T-helper 2 cell treated with Interferon-gamma antibody and Interleukin-4, amounts not matched to agents 5 μg/mL and 100 μg/mL, for 36 hours (primary cell): ENCODE measurements around the gene KRABD2.

ENCODE experiments used
- DNase-seq: peaks from one replicate; pipeline ENCODE4 v3.0.0; 2021; ENCODE audit warnings: low spot score
- H3K27ac Mint-ChIP-seq: one replicate; pipeline ENCODE4 v1.8.0; 2021; ENCODE audit warnings: mild to moderate bottlenecking, mixed read lengths
- H3K27me3 Mint-ChIP-seq: one replicate; pipeline ENCODE4 v1.8.0; 2021; ENCODE audit warnings: low read depth, mixed read lengths
- H3K36me3 Mint-ChIP-seq: one replicate; pipeline ENCODE4 v1.8.0; 2021; ENCODE audit warnings: low read depth, mixed read lengths
- H3K4me1 Mint-ChIP-seq: one replicate; pipeline ENCODE4 v1.8.0; 2021; ENCODE audit warnings: low read depth, mixed read lengths
- H3K4me3 Mint-ChIP-seq: one replicate; pipeline ENCODE4 v1.8.0; 2022; ENCODE audit warnings: mild to moderate bottlenecking, moderate library complexity, mixed read lengths
- H3K9me3 Mint-ChIP-seq: one replicate; pipeline ENCODE4 v1.8.0; 2021; ENCODE audit warnings: mixed read lengths

KRABD2 gene

GRCh38 chr17:8376271-8377067, at the start of gene KRABD2:
TSS of gene KRABD2 (minus strand) at chr17:8376704.
- peak; percentile 88 for DNase-seq
- H3K27ac Mint-ChIP-seq: peak within 1 kb of the TSS; percentile 79
- peaks cover 50% of the 10 kb centered on the region for H3K4me1 Mint-ChIP-seq
- no peaks in the 10 kb centered on the region for H3K9me3 Mint-ChIP-seq
- H3K36me3 Mint-ChIP-seq: peaks cover 55% of the 10 kb centered on the region
- no peaks in the 10 kb centered on the region for H3K27me3 Mint-ChIP-seq
- peak within 1 kb of the TSS; percentile 88 for H3K4me3 Mint-ChIP-seq

- Mint-ChIP-seq H3K27me3 (peaks cover 63% of the 10 kb centered on the region), H3K36me3 (no peaks in the 10 kb centered on the region)
Measured at GRCh38 chr17:8421571-8421970, 45.1 kb upstream of the KRABD2 start.

GRCh38 chr17:8420041-8420934, 43.8 kb upstream of the KRABD2 start:
- DNase-seq: no peak
- H3K27me3 Mint-ChIP-seq: peaks cover 73% of the 10 kb centered on the region

More at GRCh38 chr17:8421571-8421970, 45.1 kb upstream of the KRABD2 start:
- no peak overlapping the region for H3K27ac Mint-ChIP-seq
- no peak overlapping the region for H3K4me3 Mint-ChIP-seq
- H3K4me1 Mint-ChIP-seq: no peaks in the 10 kb centered on the region
- DNase-seq: no peak
- H3K9me3 Mint-ChIP-seq: no peaks in the 10 kb centered on the region

GRCh38 chr17:8419305-8419704, 42.8 kb upstream of the KRABD2 start:
- no peak for DNase-seq
- H3K27ac Mint-ChIP-seq: no peak overlapping the region
- no peak overlapping the region for H3K4me3 Mint-ChIP-seq
- H3K36me3 Mint-ChIP-seq: no peaks in the 10 kb centered on the region
- no peaks in the 10 kb centered on the region for H3K4me1 Mint-ChIP-seq
- H3K27me3 Mint-ChIP-seq: peaks cover 77% of the 10 kb centered on the region
- no peaks in the 10 kb centered on the region for H3K9me3 Mint-ChIP-seq

More at GRCh38 chr17:8420041-8420934, 43.8 kb upstream of the KRABD2 start:
- Mint-ChIP-seq H3K9me3 (no peaks in the 10 kb centered on the region), H3K4me3 (no peak overlapping the region), H3K36me3 (no peaks in the 10 kb centered on the region), H3K27ac (no peak overlapping the region), H3K4me1 (no peaks in the 10 kb centered on the region)

- Mint-ChIP-seq H3K4me3 (no peak overlapping the region), H3K36me3 (no peaks in the 10 kb centered on the region), H3K27me3 (peaks cover 78% of the 10 kb centered on the region), H3K4me1 (peaks cover 2% of the 10 kb centered on the region), H3K9me3 (no peaks in the 10 kb centered on the region), H3K27ac (no peak overlapping the region)
- no peak for DNase-seq
Measured at GRCh38 chr17:8418471-8418870, 42.0 kb upstream of the KRABD2 start.

GRCh38 chr17:8417806-8418205, 41.3 kb upstream of the KRABD2 start:
- H3K27ac Mint-ChIP-seq: no peak overlapping the region
- H3K27me3 Mint-ChIP-seq: peaks cover 81% of the 10 kb centered on the region
- no peak for DNase-seq
- no peak overlapping the region for H3K4me3 Mint-ChIP-seq
- H3K4me1 Mint-ChIP-seq: peaks cover 7% of the 10 kb centered on the region
- no peaks in the 10 kb centered on the region for H3K9me3 Mint-ChIP-seq
- no peaks in the 10 kb centered on the region for H3K36me3 Mint-ChIP-seq

- Mint-ChIP-seq H3K4me3 (no peak overlapping the region), H3K9me3 (no peaks in the 10 kb centered on the region)
Measured at GRCh38 chr17:8413938-8414337, 37.4 kb upstream of the KRABD2 start.

GRCh38 chr17:8413328-8413727, 36.8 kb upstream of the KRABD2 start:
- no peaks in the 10 kb centered on the region for H3K9me3 Mint-ChIP-seq
- H3K27ac Mint-ChIP-seq: no peak overlapping the region
- H3K4me3 Mint-ChIP-seq: no peak overlapping the region
- H3K27me3 Mint-ChIP-seq: peaks cover 66% of the 10 kb centered on the region
- peaks cover 15% of the 10 kb centered on the region for H3K4me1 Mint-ChIP-seq
- DNase-seq: no peak
- H3K36me3 Mint-ChIP-seq: no peaks in the 10 kb centered on the region

More at GRCh38 chr17:8413938-8414337, 37.4 kb upstream of the KRABD2 start:
- no peaks in the 10 kb centered on the region for H3K36me3 Mint-ChIP-seq
- H3K27me3 Mint-ChIP-seq: peaks cover 72% of the 10 kb centered on the region
- H3K27ac Mint-ChIP-seq: no peak overlapping the region
- H3K4me1 Mint-ChIP-seq: peaks cover 15% of the 10 kb centered on the region
- no peak for DNase-seq

GRCh38 chr17:8412089-8412488, 35.6 kb upstream of the KRABD2 start:
- Mint-ChIP-seq H3K36me3 (no peaks in the 10 kb centered on the region), H3K27me3 (peaks cover 56% of the 10 kb centered on the region), H3K9me3 (no peaks in the 10 kb centered on the region), H3K4me3 (no peak overlapping the region), H3K4me1 (peaks cover 16% of the 10 kb centered on the region), H3K27ac (no peak overlapping the region)
- DNase-seq: no peak

GRCh38 chr17:8410883-8411238, 34.4 kb upstream of the KRABD2 start:
- no peaks in the 10 kb centered on the region for H3K36me3 Mint-ChIP-seq
- H3K27ac Mint-ChIP-seq: no peak overlapping the region
- peaks cover 44% of the 10 kb centered on the region for H3K27me3 Mint-ChIP-seq
- DNase-seq: no peak
- no peaks in the 10 kb centered on the region for H3K9me3 Mint-ChIP-seq
- H3K4me3 Mint-ChIP-seq: no peak overlapping the region
- H3K4me1 Mint-ChIP-seq: peaks cover 16% of the 10 kb centered on the region

GRCh38 chr17:8409966-8410882, 33.7 kb upstream of the KRABD2 start:
- Mint-ChIP-seq H3K27me3 (peaks cover 41% of the 10 kb centered on the region), H3K4me1 (peaks cover 16% of the 10 kb centered on the region), H3K27ac (no peak overlapping the region), H3K4me3 (no peak overlapping the region), H3K36me3 (no peaks in the 10 kb centered on the region), H3K9me3 (no peaks in the 10 kb centered on the region)
- peak; percentile 61 for DNase-seq

GRCh38 chr17:8408371-8408770, 31.9 kb upstream of the KRABD2 start:
- peaks cover 14% of the 10 kb centered on the region for H3K4me1 Mint-ChIP-seq
- no peak overlapping the region for H3K4me3 Mint-ChIP-seq
- no peak for DNase-seq
- H3K27ac Mint-ChIP-seq: no peak overlapping the region
- H3K36me3 Mint-ChIP-seq: no peaks in the 10 kb centered on the region
- H3K27me3 Mint-ChIP-seq: peaks cover 33% of the 10 kb centered on the region
- H3K9me3 Mint-ChIP-seq: no peaks in the 10 kb centered on the region

- H3K27me3 Mint-ChIP-seq: peaks cover 14% of the 10 kb centered on the region
- H3K27ac Mint-ChIP-seq: no peak overlapping the region
- no peaks in the 10 kb centered on the region for H3K9me3 Mint-ChIP-seq
- no peaks in the 10 kb centered on the region for H3K36me3 Mint-ChIP-seq
- H3K4me1 Mint-ChIP-seq: peaks cover 7% of the 10 kb centered on the region
- H3K4me3 Mint-ChIP-seq: no peak overlapping the region
- DNase-seq: no peak
Measured at GRCh38 chr17:8406174-8406573, 29.7 kb upstream of the KRABD2 start.
